Aorta (tissue), 5 donors: Measurements from ENCODE around the gene NSMCE4A. TPM values are rescaled to one million over a fixed set of nuclear protein-coding genes. Genes with fewer than 3 reads are reported as not detected.
"Not testable (repeated sequence)": the region's sequence is repeated elsewhere in the genome, so short reads cannot be mapped to it uniquely, and the experiment has no call there.

Experiments used
- ATAC-seq: fragments of 200-7000 bp; cut with Tn5 transposase; one replicate; pipeline ENCODE4 v1.9.1; 2022; ENCODE audit warnings: moderate library complexity; ENCODE audit not compliant: low FRiP score
- DNase-seq, 2 donors: peaks; one replicate each; pipeline ENCODE4 v3.0.0-alpha.2; 2020
- H3K27ac ChIP-seq, 2 donors: one replicate each; pipeline ENCODE4 v1.5.1; 2013; ENCODE audit warnings: low read length in 2 of 2, mild to moderate bottlenecking in 2 of 2, moderate library complexity in 2 of 2, control low read depth in 1 of 2, inconsistent platforms in 1 of 2, low read depth in 1 of 2
- H3K27me3 ChIP-seq, 2 donors: one replicate each; pipeline ENCODE4 v1.6.1; 2013; ENCODE audit warnings: control low read depth in 1 of 2, low read length in 1 of 2, mild to moderate bottlenecking in 1 of 2, moderate library complexity in 1 of 2; ENCODE audit not compliant: insufficient read depth in 2 of 2, control insufficient read depth in 1 of 2
- H3K36me3 ChIP-seq, 2 donors: one replicate each; pipeline ENCODE4 v1.6.1; 2013; ENCODE audit warnings: control low read depth in 1 of 2, low read length in 1 of 2, mild to moderate bottlenecking in 1 of 2; ENCODE audit not compliant: insufficient read depth in 2 of 2, control insufficient read depth in 1 of 2
- H3K4me1 ChIP-seq, 2 donors: one replicate each; pipeline ENCODE4 v1.6.1; 2013; ENCODE audit warnings: low read length in 2 of 2, control low read depth in 1 of 2, mild to moderate bottlenecking in 1 of 2, moderate library complexity in 1 of 2; ENCODE audit not compliant: insufficient read depth in 2 of 2, control insufficient read depth in 1 of 2
- H3K4me3 ChIP-seq, 2 donors: one replicate each; pipeline ENCODE4 v1.5.1; 2013; ENCODE audit warnings: low read length in 2 of 2, control low read depth in 1 of 2, mild to moderate bottlenecking in 1 of 2
- H3K9me3 ChIP-seq: one replicate; pipeline ENCODE4 v1.6.1; 2013; ENCODE audit warnings: mild to moderate bottlenecking, low read length; ENCODE audit not compliant: control insufficient read depth
- whole genome bisulfite sequencing, 2 donors: extraction: QIAGEN DNeasy Blood & Tissue Kit; methylation state at CpG; one replicate each; pipeline ENCODE4 v1.1.7; 2013; 5-methylcytosine and 5-hydroxymethylcytosine counted together
- intact Hi-C, 2 donors: fragments of 100-400 bp; cut with DNase I; formaldehyde crosslinking; loops; one replicate each; pipeline versions ENCODE4 v1.14.2 to v1.15.0; 2022
- polyA plus RNA-seq, 2 donors: library from polyadenylated mRNA; stranded (reverse); fragments of 200-250 nt; gene quantifications; one replicate each; pipeline ENCODE4 v1.2.3, GENCODE V29; 2013
- total RNA-seq, 2 donors: library from RNA; stranded (reverse); fragmentation: NEBNext Ultra II Directional; extraction: Animal tissue kit (Norgen Biotek cat#: 25700); gene quantifications; one replicate each; pipeline ENCODE4 v1.2.1, GENCODE V29; 2021
- donor health status: healthy with polysubstance abuse.
- donor health status: Bipolar disorder and iron deficiency.
- donor health status: DM: no; HTN: no; CAD: no.
- donor health status: DM: no; HTN: no; CAD: no.
- donor health status: DM: yes; HTN: yes; CAD: no.

NSMCE4A gene
- total and polyA plus RNA-seq, 4 donors = 25.0 to 84.9 (median 43.5) TPM

GRCh38 chr10:121926157-121926556 is 48.9 kb downstream of the NSMCE4A start:
- no peaks in the 10 kb centered on the region for H3K4me1 ChIP-seq
- no peaks in the 10 kb centered on the region for H3K36me3 ChIP-seq
- H3K27ac ChIP-seq = no peak overlapping the region
- ATAC-seq = no peak
- H3K9me3 ChIP-seq = no peaks in the 10 kb centered on the region
- intact Hi-C loops = loop anchor here in 1 of 2 donors (5.0 kb wide), 2 partner anchors 126 to 186 kb away; no protein-coding TSS in a partner anchor
- H3K4me3 ChIP-seq = no peak overlapping the region
- DNase-seq = no peak
- no peaks in the 10 kb centered on the region for H3K27me3 ChIP-seq
- WGBS, 2 donors = 85 to 90% methylated on average over 4 of the region's 4 CpGs

- DNase-seq (no peak), ATAC-seq (no peak)
- no peak overlapping the region for H3K27ac ChIP-seq
- H3K4me3 ChIP-seq = no peak overlapping the region
- intact Hi-C loops = no loop called here
- no peaks in the 10 kb centered on the region for H3K27me3 ChIP-seq
- H3K36me3 ChIP-seq = no peaks in the 10 kb centered on the region
- H3K9me3 ChIP-seq = no peaks in the 10 kb centered on the region
- H3K4me1 ChIP-seq = no peaks in the 10 kb centered on the region
- 54 to 58% methylated on average over 10 of the region's 10 CpGs for WGBS, 2 donors
Observed at GRCh38 chr10:121921238-121921931, 53.6 kb downstream of the NSMCE4A start.

DNA sequence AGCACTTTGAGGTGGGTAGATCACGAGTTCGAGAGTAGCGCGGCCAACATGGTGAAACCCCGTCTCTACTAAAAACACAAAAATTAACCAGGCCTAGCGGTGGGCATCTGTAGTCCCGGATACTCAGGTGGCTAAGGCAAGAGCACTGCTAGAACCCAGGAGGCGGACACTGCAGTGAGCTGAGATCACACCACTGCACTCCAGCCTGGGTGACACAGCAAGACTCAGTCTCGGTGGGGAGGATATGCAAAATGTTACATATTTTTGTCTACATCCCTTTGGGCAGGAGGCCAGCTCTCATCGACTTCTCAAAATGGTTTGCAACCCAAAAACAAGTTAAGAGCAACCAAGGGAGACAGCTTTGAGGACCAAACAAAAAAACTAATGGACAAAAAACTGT is 55.4 kb downstream of the NSMCE4A start:
- H3K36me3 ChIP-seq = no peaks in the 10 kb centered on the region
- 86 to 87% methylated on average over 10 of the region's 10 CpGs for WGBS, 2 donors
- no peak for ATAC-seq

GRCh38 chr10:121918800-121919199 is 56.2 kb downstream of the NSMCE4A start:
- DNase-seq, ATAC-seq, H3K27me3 ChIP-seq, H3K4me1 ChIP-seq, intact Hi-C loops, H3K36me3 ChIP-seq, H3K9me3 ChIP-seq, H3K4me3 ChIP-seq, H3K27ac ChIP-seq: not testable (repeated sequence)
- 94 to 97% methylated on average over 7 of the region's 7 CpGs for WGBS, 2 donors

More for the DNA sequence above, 55.4 kb downstream of the NSMCE4A start:
- Histone ChIP-seq H3K4me3 (no peak overlapping the region), H3K4me1 (no peaks in the 10 kb centered on the region), H3K9me3 (no peaks in the 10 kb centered on the region), H3K27ac (no peak overlapping the region), H3K27me3 (no peaks in the 10 kb centered on the region)
- DNase-seq = no peak
- intact Hi-C loops = no loop called here

- no peaks in the 10 kb centered on the region for H3K9me3 ChIP-seq
- no peaks in the 10 kb centered on the region for H3K27me3 ChIP-seq
- no peak overlapping the region for H3K4me3 ChIP-seq
- H3K36me3 ChIP-seq = peaks cover 2 to 3% of the 10 kb centered on the region in 2 donors
- no peaks in the 10 kb centered on the region for H3K4me1 ChIP-seq
- 82 to 83% methylated on average over 6 of the region's 6 CpGs for WGBS, 2 donors
- DNase-seq (no peak), ATAC-seq (no peak)
- no peak overlapping the region for H3K27ac ChIP-seq
- intact Hi-C loops = no loop called here
Observed at GRCh38 chr10:121914661-121915060, 60.4 kb downstream of the NSMCE4A start.

GRCh38 chr10:121911421-121911697 is 63.7 kb downstream of the NSMCE4A start:
- no peak overlapping the region for H3K4me3 ChIP-seq
- H3K27me3 ChIP-seq = no peaks in the 10 kb centered on the region
- no peaks in the 10 kb centered on the region for H3K9me3 ChIP-seq
- ATAC-seq = no peak
- H3K36me3 ChIP-seq = peaks cover 2 to 3% of the 10 kb centered on the region in 2 donors
- 83 to 94% methylated on average over 2 of the region's 2 CpGs for WGBS, 2 donors
- no peak for DNase-seq
- no peak overlapping the region for H3K27ac ChIP-seq
- intact Hi-C loops = no loop called here
- no peaks in the 10 kb centered on the region for H3K4me1 ChIP-seq

DNA sequence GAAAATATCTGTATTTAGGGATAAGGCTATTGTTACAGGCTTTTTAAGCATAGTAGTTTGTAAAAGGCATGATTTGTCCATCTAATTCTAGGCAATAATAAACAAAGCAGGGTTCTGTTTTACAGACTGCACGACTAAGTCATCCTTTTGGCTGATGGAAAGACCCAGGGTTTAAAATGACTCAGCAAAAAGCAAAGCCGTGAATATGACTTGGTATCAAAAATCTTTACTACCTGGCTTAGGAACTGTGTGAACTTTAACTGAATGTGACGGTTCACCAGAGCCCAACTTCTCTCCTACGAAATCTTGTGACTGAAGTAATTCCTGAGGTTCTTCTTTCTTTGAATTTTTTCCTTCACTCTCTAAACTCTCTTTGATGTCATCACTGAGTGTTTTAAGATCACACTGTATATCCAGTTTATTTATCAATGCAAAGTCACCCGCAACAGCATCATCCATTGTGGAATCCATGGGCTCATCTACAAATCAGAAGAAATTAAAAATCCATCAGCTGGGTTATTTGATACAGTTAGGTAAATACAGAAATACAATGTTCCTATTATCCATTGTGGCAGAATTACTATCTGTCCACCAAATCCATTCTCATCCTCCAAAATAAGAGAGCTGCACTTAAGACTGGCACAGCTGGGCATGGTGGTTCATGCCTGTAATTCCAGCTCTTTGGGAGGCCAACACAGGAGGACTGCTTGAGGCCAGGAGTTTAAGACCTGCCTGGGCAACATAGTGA is 64.2 kb downstream of the NSMCE4A start:
- no peaks in the 10 kb centered on the region for H3K27me3 ChIP-seq
- H3K4me3 ChIP-seq = no peak overlapping the region
- 52 to 57% methylated on average over 5 of the region's 5 CpGs for WGBS, 2 donors
- no peaks in the 10 kb centered on the region for H3K4me1 ChIP-seq
- intact Hi-C loops = no loop called here
- ATAC-seq (no peak), DNase-seq (no peak)
- no peaks in the 10 kb centered on the region for H3K9me3 ChIP-seq
- no peak overlapping the region for H3K27ac ChIP-seq
- H3K36me3 ChIP-seq = peaks cover 2 to 3% of the 10 kb centered on the region in 2 donors
